ENCODE data around the gene DYRK1A. TPM values are rescaled to one million over a fixed set of nuclear protein-coding genes. Genes with fewer than 3 reads are reported as not detected.

Gene DYRK1A
- polyA plus RNA-seq, 1 donor from 2014 or later, result 94.8 TPM

DNA sequence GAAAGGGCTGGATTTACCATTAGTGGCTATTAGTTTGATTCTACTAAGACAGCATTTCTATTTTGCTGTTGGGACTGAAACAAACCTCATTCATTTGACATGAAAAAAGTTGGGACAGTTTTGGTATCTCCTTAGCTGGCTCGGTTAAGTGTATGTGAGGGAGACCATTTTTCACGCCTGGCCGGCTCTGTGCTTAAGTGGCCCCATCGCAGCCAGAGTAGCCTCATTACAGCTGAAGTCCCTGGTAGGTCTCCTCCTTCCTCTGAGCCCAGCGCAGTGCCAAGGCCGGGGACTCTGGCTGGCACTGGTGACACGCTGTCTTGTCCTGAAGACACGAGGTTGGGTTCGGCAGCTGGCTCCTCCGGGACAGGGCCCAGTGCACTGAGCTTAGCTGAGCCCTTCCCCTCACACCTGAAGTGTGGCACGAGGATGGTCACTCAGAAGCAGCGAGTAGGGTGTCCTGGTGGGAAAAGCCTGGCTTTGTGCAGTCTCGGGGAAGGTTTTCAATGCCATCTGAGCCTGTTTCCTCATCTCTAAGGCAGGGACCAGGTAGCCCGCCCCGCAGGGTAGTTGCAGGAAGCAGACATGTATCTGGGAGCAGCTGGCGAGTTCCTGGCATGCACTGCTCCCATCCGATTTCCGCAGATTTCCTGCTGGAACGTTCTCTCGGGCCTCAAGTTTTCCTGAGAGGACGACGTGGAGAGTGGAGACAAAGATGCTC, 196.5 kb downstream of the DYRK1A start:
- Histone ChIP-seq H3K79me2 (replicated peaks; ENCODE audit: insufficient read depth, low read length) (no peaks in the 10 kb centered on the region), H3F3A (ENCODE audit: insufficient read depth, low read length, poor library complexity, severe bottlenecking) (no peaks in the 10 kb centered on the region), H3K9ac (ENCODE audit: low read length) (no peak overlapping the region), H3K9me2 (ENCODE audit: insufficient read depth, low read length) (no peaks in the 10 kb centered on the region), H4K20me1 (ENCODE audit: insufficient read depth) (no peaks in the 10 kb centered on the region), H3K9me3 (ENCODE audit: low read length) (no peaks in the 10 kb centered on the region), H3K27ac (ENCODE audit: low read length) (no peak overlapping the region), H3K4me2 (ENCODE audit: low read length) (no peak overlapping the region), H3K36me3 (ENCODE audit: insufficient read depth, low read length) (no peaks in the 10 kb centered on the region), H3K4me3 (ENCODE audit: low read length) (peak overlapping the region; percentile 52), H3K27me3 (ENCODE audit: insufficient read depth, low read depth, low read length) (no peaks in the 10 kb centered on the region), H2AFZ (ENCODE audit: low read depth, low read length) (no peak overlapping the region)
- TF ChIP-seq POLR2AphosphoS5 (IDR thresholded peaks at IDR 0.05) (no peak), EP300 (conservative IDR thresholded peaks at IDR 0.05; ENCODE audit: poor library complexity, severe bottlenecking) (no peak), RAD21 (conservative IDR thresholded peaks at IDR 0.05) (no peak), EZH2 (IDR thresholded peaks at IDR 0.05; ENCODE audit: borderline replicate concordance, insufficient read depth, low read length, poor library complexity, severe bottlenecking) (no peak), SMC3 (conservative IDR thresholded peaks at IDR 0.05; ENCODE audit: poor library complexity) (no peak), MXI1 (conservative IDR thresholded peaks at IDR 0.05; ENCODE audit: poor library complexity, severe bottlenecking) (no peak), TAF1 (IDR thresholded peaks at IDR 0.05; ENCODE audit: low read depth) (no peak)
- TF ChIP-seq, protein P1, sequence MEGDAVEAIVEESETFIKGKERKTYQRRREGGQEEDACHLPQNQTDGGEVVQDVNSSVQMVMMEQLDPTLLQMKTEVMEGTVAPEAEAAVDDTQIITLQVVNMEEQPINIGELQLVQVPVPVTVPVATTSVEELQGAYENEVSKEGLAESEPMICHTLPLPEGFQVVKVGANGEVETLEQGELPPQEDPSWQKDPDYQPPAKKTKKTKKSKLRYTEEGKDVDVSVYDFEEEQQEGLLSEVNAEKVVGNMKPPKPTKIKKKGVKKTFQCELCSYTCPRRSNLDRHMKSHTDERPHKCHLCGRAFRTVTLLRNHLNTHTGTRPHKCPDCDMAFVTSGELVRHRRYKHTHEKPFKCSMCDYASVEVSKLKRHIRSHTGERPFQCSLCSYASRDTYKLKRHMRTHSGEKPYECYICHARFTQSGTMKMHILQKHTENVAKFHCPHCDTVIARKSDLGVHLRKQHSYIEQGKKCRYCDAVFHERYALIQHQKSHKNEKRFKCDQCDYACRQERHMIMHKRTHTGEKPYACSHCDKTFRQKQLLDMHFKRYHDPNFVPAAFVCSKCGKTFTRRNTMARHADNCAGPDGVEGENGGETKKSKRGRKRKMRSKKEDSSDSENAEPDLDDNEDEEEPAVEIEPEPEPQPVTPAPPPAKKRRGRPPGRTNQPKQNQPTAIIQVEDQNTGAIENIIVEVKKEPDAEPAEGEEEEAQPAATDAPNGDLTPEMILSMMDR (IDR thresholded peaks at IDR 0.05; ENCODE audit: poor library complexity, severe bottlenecking), result no peak
- TF ChIP-seq, protein P2, sequence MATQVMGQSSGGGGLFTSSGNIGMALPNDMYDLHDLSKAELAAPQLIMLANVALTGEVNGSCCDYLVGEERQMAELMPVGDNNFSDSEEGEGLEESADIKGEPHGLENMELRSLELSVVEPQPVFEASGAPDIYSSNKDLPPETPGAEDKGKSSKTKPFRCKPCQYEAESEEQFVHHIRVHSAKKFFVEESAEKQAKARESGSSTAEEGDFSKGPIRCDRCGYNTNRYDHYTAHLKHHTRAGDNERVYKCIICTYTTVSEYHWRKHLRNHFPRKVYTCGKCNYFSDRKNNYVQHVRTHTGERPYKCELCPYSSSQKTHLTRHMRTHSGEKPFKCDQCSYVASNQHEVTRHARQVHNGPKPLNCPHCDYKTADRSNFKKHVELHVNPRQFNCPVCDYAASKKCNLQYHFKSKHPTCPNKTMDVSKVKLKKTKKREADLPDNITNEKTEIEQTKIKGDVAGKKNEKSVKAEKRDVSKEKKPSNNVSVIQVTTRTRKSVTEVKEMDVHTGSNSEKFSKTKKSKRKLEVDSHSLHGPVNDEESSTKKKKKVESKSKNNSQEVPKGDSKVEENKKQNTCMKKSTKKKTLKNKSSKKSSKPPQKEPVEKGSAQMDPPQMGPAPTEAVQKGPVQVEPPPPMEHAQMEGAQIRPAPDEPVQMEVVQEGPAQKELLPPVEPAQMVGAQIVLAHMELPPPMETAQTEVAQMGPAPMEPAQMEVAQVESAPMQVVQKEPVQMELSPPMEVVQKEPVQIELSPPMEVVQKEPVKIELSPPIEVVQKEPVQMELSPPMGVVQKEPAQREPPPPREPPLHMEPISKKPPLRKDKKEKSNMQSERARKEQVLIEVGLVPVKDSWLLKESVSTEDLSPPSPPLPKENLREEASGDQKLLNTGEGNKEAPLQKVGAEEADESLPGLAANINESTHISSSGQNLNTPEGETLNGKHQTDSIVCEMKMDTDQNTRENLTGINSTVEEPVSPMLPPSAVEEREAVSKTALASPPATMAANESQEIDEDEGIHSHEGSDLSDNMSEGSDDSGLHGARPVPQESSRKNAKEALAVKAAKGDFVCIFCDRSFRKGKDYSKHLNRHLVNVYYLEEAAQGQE (IDR thresholded peaks at IDR 0.05; ENCODE audit: borderline replicate concordance), result no peak

DNA sequence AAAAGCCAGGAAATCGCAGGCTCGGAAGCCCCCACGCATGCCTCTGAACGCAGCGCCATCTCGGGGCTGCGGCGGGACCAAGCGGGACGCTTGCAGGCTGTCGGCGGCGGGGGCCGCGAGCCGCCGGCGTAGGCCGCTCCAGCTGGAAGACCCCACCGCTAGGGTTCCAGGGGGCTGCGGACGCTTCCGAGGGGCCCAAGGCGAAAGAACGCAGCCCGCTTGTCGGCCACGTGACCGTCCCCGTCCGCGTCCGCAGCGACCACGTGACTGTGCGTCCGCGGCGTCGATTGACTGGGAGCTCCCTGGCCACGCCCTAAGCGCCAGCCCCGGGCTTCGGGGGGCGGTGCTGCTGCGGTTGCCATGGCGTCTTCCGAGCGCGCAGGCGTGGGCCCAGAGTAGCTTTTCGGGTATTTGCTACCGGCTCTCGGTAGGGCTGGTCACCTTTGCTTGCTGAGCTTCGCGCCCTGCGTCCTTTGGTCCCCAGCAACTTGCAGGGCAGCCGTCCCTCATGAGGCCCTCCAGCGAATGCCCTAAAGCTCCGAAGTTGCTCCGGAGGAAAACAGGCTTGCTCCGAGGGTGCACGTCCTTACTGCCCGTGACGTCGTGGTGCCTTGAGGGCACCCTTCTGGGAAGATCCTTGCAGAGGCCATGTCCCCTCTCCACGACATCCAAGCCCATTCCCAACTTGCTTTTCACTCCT, 197.2 kb downstream of the DYRK1A start:
- no peaks in the 10 kb centered on the region for H4K20me1 ChIP-seq (ENCODE audit: insufficient read depth)
- H3K36me3 ChIP-seq (ENCODE audit: insufficient read depth, low read length), result no peaks in the 10 kb centered on the region
- no peaks in the 10 kb centered on the region for H3F3A ChIP-seq (ENCODE audit: insufficient read depth, low read length, poor library complexity, severe bottlenecking)
- no peaks in the 10 kb centered on the region for H3K9me3 ChIP-seq (ENCODE audit: low read length)
- H3K27me3 ChIP-seq (ENCODE audit: insufficient read depth, low read depth, low read length), result no peaks in the 10 kb centered on the region
- no peak for TF ChIP-seq MXI1 (conservative IDR thresholded peaks at IDR 0.05; ENCODE audit: poor library complexity, severe bottlenecking)
- no peak for TF ChIP-seq EP300 (conservative IDR thresholded peaks at IDR 0.05; ENCODE audit: poor library complexity, severe bottlenecking)
- peak overlapping the region; percentile 52 for H3K4me3 ChIP-seq (ENCODE audit: low read length)
- no peak overlapping the region for H3K27ac ChIP-seq (ENCODE audit: low read length)
- no peak overlapping the region for H3K9ac ChIP-seq (ENCODE audit: low read length)
- H3K79me2 ChIP-seq (replicated peaks; ENCODE audit: insufficient read depth, low read length), result no peaks in the 10 kb centered on the region
- H3K4me2 ChIP-seq (ENCODE audit: low read length), result no peak overlapping the region
- H3K9me2 ChIP-seq (ENCODE audit: insufficient read depth, low read length), result no peaks in the 10 kb centered on the region
- H2AFZ ChIP-seq (ENCODE audit: low read depth, low read length), result no peak overlapping the region
